Calu3 (cell line): Measurements from ENCODE around the gene KRT7. TPM values are rescaled to one million over a fixed set of nuclear protein-coding genes. Genes with fewer than 3 reads are reported as not detected.

Source experiments
- BruUV-seq: library from RNA; stranded (reverse); fragments of 400-500 nt; replicated peaks from 2 replicates; lab custom pipeline; 2021; lab: Mats Ljungman, UMichigan
- CTCF ChIA-PET: fragments of 300-600 bp; sonication (Branson Sonifier 250); formaldehyde crosslinking; loops from one replicate; lab custom pipeline; 2022; ENCODE audit warnings: antibody characterized with exemption; lab: Charles Lee
- DNase-seq: peaks from one replicate; pipeline ENCODE4 v3.0.0; 2022
- H3K27ac Mint-ChIP-seq: one replicate; pipeline ENCODE4 v1.8.0; 2022; ENCODE audit warnings: mixed read lengths; ENCODE audit not compliant: unreplicated experiment
- H3K27me3 Mint-ChIP-seq: one replicate; pipeline ENCODE4 v1.8.0; 2022; ENCODE audit warnings: mixed read lengths; ENCODE audit not compliant: unreplicated experiment
- H3K36me3 Mint-ChIP-seq: one replicate; pipeline ENCODE4 v1.8.0; 2022; ENCODE audit warnings: mild to moderate bottlenecking, moderate library complexity, mixed read lengths; ENCODE audit not compliant: insufficient read depth, unreplicated experiment
- H3K4me1 Mint-ChIP-seq: one replicate; pipeline ENCODE4 v1.8.0; 2022; ENCODE audit warnings: mild to moderate bottlenecking, low read depth, mixed read lengths; ENCODE audit not compliant: unreplicated experiment
- H3K4me3 Mint-ChIP-seq: one replicate; pipeline ENCODE4 v1.8.0; 2022; ENCODE audit warnings: mild to moderate bottlenecking, low read depth, moderate library complexity, mixed read lengths; ENCODE audit not compliant: unreplicated experiment
- H3K9me3 Mint-ChIP-seq: one replicate; pipeline ENCODE4 v1.8.0; 2022; ENCODE audit warnings: low read depth, mixed read lengths; ENCODE audit not compliant: unreplicated experiment
- CTCF ChIP-seq: fragments of 200-600 bp; IDR thresholded peaks from one replicate; pipeline ENCODE4 v1.8.0; 2022; ENCODE audit warnings: antibody characterized with exemption; ENCODE audit not compliant: unreplicated experiment
- intact Hi-C: fragments of 100-400 bp; cut with micrococcal nuclease; formaldehyde crosslinking; loops from one replicate; pipeline ENCODE4 v1.10.0; 2022; ENCODE audit not compliant: unreplicated experiment
- total RNA-seq: library from RNA; stranded (reverse); gene quantifications from 2 replicates; pipeline ENCODE4 v1.2.3, GENCODE V29; 2022

The KRT7 gene
- total RNA-seq, 1 experiment from 2014 or later = 2,828 TPM

- peak overlapping the region; percentile 16 for H3K27ac Mint-ChIP-seq
- CTCF ChIA-PET = interaction anchor here (1.5 kb wide), 1 partner anchor 17 kb away, joined by 3 read pairs; no protein-coding TSS in a partner anchor
- peaks cover 14% of the 10 kb centered on the region for H3K36me3 Mint-ChIP-seq
- no peak overlapping the region for H3K4me3 Mint-ChIP-seq
- BruUV-seq = no TSS peak
- H3K4me1 Mint-ChIP-seq = peaks cover 67% of the 10 kb centered on the region
- H3K27me3 Mint-ChIP-seq = no peaks in the 10 kb centered on the region
- DNase-seq = no peak
- no peaks in the 10 kb centered on the region for H3K9me3 Mint-ChIP-seq
- intact Hi-C loops = no loop called here
- TF ChIP-seq CTCF = no peak
Measured at GRCh38 chr12:52206304-52207040, 26.6 kb upstream of the KRT7 start.

- BruUV-seq = no TSS peak
- H3K4me1 Mint-ChIP-seq = peaks cover 69% of the 10 kb centered on the region
- peaks cover 14% of the 10 kb centered on the region for H3K36me3 Mint-ChIP-seq
- CTCF ChIA-PET = interaction anchor here (1.4 to 1.5 kb wide), 2 partner anchors 18 to 35 kb away, joined by 3 to 6 read pairs; no protein-coding TSS in a partner anchor
- no peak overlapping the region for H3K27ac Mint-ChIP-seq
- intact Hi-C loops = no loop called here
- no peak for DNase-seq
- no peak overlapping the region for H3K4me3 Mint-ChIP-seq
- no peaks in the 10 kb centered on the region for H3K27me3 Mint-ChIP-seq
- no peaks in the 10 kb centered on the region for H3K9me3 Mint-ChIP-seq
- TF ChIP-seq CTCF = no peak
Measured at GRCh38 chr12:52207106-52207505, 25.9 kb upstream of the KRT7 start.

- intact Hi-C loops = no loop called here
- no peak overlapping the region for H3K27ac Mint-ChIP-seq
- no TSS peak for BruUV-seq
- TF ChIP-seq CTCF = no peak
- DNase-seq = peak; percentile 32
- H3K27me3 Mint-ChIP-seq = no peaks in the 10 kb centered on the region
- peaks cover 68% of the 10 kb centered on the region for H3K4me1 Mint-ChIP-seq
- CTCF ChIA-PET = interaction anchor here (0.8 to 1.6 kb wide), 5 partner anchors 10 to 36 kb away, joined by 3 to 6 read pairs (median 3); no protein-coding TSS in a partner anchor
- H3K4me3 Mint-ChIP-seq = no peak overlapping the region
- no peaks in the 10 kb centered on the region for H3K9me3 Mint-ChIP-seq
- peaks cover 13% of the 10 kb centered on the region for H3K36me3 Mint-ChIP-seq
Measured at GRCh38 chr12:52207895-52208294, 25.1 kb upstream of the KRT7 start.

- H3K27me3 Mint-ChIP-seq = no peaks in the 10 kb centered on the region
- no peaks in the 10 kb centered on the region for H3K9me3 Mint-ChIP-seq
- intact Hi-C loops = no loop called here
- BruUV-seq = no TSS peak
- H3K4me1 Mint-ChIP-seq = peaks cover 68% of the 10 kb centered on the region
- CTCF ChIA-PET = interaction anchor here (0.8 to 1.6 kb wide), 5 partner anchors 9 to 37 kb away, joined by 3 to 6 read pairs (median 3); no protein-coding TSS in a partner anchor
- no peak overlapping the region for H3K4me3 Mint-ChIP-seq
- H3K36me3 Mint-ChIP-seq = peaks cover 10% of the 10 kb centered on the region
- no peak overlapping the region for H3K27ac Mint-ChIP-seq
- DNase-seq = no peak
- no peak for TF ChIP-seq CTCF
Measured at GRCh38 chr12:52208424-52209165, 24.4 kb upstream of the KRT7 start.
